ENCODE data around the gene UQCRH.
"Not testable (repeated sequence)": the region's sequence is repeated elsewhere in the genome, so short reads cannot be mapped to it uniquely, and the experiment has no call there.

UQCRH gene

GRCh38 chr1:46300673-46301405, 2.7 kb upstream of the UQCRH start:
- no peak for DNase-seq

- DNase-seq: no peak
These were observed 2.1 kb upstream of the UQCRH start for GRCh38 chr1:46301406-46301807.

- peak; percentile 26 to 75 for DNase-seq
These were observed 1.5 kb upstream of the UQCRH start for GRCh38 chr1:46301808-46302640.

- no peak for DNase-seq
These were observed 859 bp upstream of the UQCRH start for GRCh38 chr1:46302641-46303037.

- DNase-seq: no peak
These were observed 401 bp downstream of the UQCRH start for GRCh38 chr1:46303872-46304326.

- DNase-seq: no peak
These were observed 2.6 kb downstream of the UQCRH start for GRCh38 chr1:46306159-46306530.

- no peak for DNase-seq
These were observed 6.1 kb downstream of the UQCRH start for GRCh38 chr1:46309401-46310159.

GRCh38 chr1:46310321-46310720, 6.8 kb downstream of the UQCRH start:
- no peak for DNase-seq

GRCh38 chr1:46315669-46316403, 12.3 kb downstream of the UQCRH start:
- no peak for DNase-seq

GRCh38 chr1:46317323-46317722, 13.8 kb downstream of the UQCRH start:
- DNase-seq: no peak

GRCh38 chr1:46319301-46319700, 15.8 kb downstream of the UQCRH start:
- DNase-seq: not testable (repeated sequence)

GRCh38 chr1:46319960-46320914, 16.7 kb downstream of the UQCRH start:
- not testable (repeated sequence) for DNase-seq

- not testable (repeated sequence) for DNase-seq
These were observed 18.7 kb downstream of the UQCRH start for GRCh38 chr1:46322191-46322590.

GRCh38 chr1:46325285-46326076, 22.0 kb downstream of the UQCRH start:
- not testable (repeated sequence) for DNase-seq

- not testable (repeated sequence) for DNase-seq
These were observed 24.7 kb downstream of the UQCRH start for GRCh38 chr1:46328182-46328581.

- DNase-seq: not testable (repeated sequence)
These were observed 26.3 kb downstream of the UQCRH start for GRCh38 chr1:46329807-46330206.

- DNase-seq: not testable (repeated sequence)
These were observed 26.9 kb downstream of the UQCRH start for GRCh38 chr1:46330381-46330780.

- DNase-seq: not testable (repeated sequence)
These were observed 28.5 kb downstream of the UQCRH start for GRCh38 chr1:46331786-46332540.

- DNase-seq: peak in 1 of 2 donors; percentile 30
These were observed 30.0 kb downstream of the UQCRH start for GRCh38 chr1:46333300-46334029.

All from bone marrow (tissue), 2 donors.